Measurements from ENCODE around the gene EYS. TPM values are rescaled to one million over a fixed set of nuclear protein-coding genes. Genes with fewer than 3 reads are reported as not detected.
"Not testable (repeated sequence)": the region's sequence is repeated elsewhere in the genome, so short reads cannot be mapped to it uniquely, and the experiment has no call there.

EYS gene
- total RNA-seq, 2 experiments from 2014 or later = not detected

GRCh38 chr6:64502801-64503200, 1204.2 kb downstream of the EYS start:
- no peaks in the 10 kb centered on the region for H3K27me3 Mint-ChIP-seq
- H3K4me3 Mint-ChIP-seq = no peak overlapping the region
- CTCF ChIA-PET = no interaction called here
- H3K9me3 Mint-ChIP-seq (ENCODE audit: low read depth) = peaks cover 6% of the 10 kb centered on the region
- H3K27ac Mint-ChIP-seq = no peak overlapping the region
- H3K36me3 Mint-ChIP-seq = no peaks in the 10 kb centered on the region
- H3K4me1 Mint-ChIP-seq = no peaks in the 10 kb centered on the region
- no peak for ATAC-seq
- no peak for DNase-seq

GRCh38 chr6:64497634-64498033, 1209.4 kb downstream of the EYS start:
- Mint-ChIP-seq H3K4me3 (no peak overlapping the region), H3K27ac (no peak overlapping the region), H3K27me3 (no peaks in the 10 kb centered on the region), H3K4me1 (no peaks in the 10 kb centered on the region), H3K9me3 (ENCODE audit: low read depth) (peaks cover 7% of the 10 kb centered on the region), H3K36me3 (no peaks in the 10 kb centered on the region)
- DNase-seq (no peak), ATAC-seq (no peak)
- CTCF ChIA-PET = no interaction called here

GRCh38 chr6:64489763-64490162, 1217.3 kb downstream of the EYS start:
- no peak for DNase-seq
- Mint-ChIP-seq H3K4me3 (no peak overlapping the region), H3K27ac (no peak overlapping the region), H3K4me1 (no peaks in the 10 kb centered on the region), H3K9me3 (ENCODE audit: low read depth) (peaks cover 2% of the 10 kb centered on the region), H3K36me3 (no peaks in the 10 kb centered on the region), H3K27me3 (no peaks in the 10 kb centered on the region)
- ATAC-seq = no peak
- CTCF ChIA-PET = no interaction called here

DNA sequence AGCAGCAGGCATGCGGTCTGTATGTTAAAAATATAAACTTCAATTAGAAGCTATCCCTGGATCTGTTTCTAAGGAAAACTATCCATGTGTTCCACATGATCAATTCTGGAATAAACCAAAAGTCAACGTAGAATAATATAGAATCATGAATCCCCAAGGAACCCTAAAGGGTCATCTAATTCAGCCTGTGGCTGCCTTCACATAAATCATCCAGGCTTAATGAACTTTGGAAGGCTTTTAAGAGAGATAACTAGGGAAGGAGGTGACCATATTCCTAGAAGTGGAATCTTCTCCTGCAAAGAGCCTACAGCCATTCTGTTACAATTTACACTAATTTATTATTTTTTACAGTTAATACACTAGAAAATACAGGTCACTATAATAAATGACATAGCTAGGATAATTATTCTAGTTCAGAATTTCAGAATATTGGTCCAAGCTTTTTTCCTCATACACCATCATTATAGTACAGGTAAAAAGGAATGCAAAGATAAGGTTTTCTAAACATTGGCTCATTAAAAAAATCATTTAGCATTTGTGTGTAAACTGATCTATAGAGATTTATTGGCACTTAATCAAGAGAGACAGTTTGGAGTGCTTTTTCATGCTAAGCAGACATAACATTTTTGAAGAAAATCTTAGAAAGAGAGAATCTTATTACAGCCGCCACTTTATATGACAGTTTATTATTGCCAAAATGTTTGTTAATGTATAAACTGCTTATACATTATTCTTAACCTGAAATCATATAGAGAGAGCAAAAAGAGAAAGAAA, 1220.3 kb downstream of the EYS start:
- Mint-ChIP-seq H3K36me3 (no peaks in the 10 kb centered on the region), H3K27me3 (no peaks in the 10 kb centered on the region), H3K27ac (no peak overlapping the region), H3K4me3 (no peak overlapping the region), H3K9me3 (ENCODE audit: low read depth) (peaks cover 7% of the 10 kb centered on the region), H3K4me1 (no peaks in the 10 kb centered on the region)
- ATAC-seq = no peak
- no peak for DNase-seq
- CTCF ChIA-PET = no interaction called here

DNA sequence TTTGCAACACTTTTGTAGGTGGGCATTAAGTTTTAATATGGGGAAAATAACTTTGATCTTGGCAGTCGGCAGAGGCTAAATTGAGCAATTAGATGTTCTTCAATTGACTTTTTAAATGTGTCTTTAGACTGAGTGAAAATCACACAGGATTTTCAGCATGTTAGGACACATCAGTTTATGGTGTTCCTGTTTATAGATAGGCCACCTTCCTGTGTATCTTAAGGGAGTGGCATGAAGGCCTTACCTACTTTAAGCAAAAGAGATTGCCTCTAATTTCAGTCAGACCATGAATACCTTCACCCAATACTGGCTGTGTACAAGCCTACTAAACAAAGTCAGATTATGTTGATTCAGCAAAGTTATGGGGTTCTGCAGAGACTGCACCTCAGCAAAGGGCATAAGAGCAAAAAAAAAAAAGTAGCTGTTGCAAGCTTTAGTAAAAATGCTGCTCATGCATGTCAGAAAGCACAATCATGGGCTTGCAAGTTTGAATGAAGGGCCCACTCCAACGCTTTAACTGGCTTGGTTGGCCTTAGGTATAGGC, 1223.0 kb downstream of the EYS start:
- DNase-seq (no peak), ATAC-seq (no peak)
- Mint-ChIP-seq H3K27me3 (no peaks in the 10 kb centered on the region), H3K4me1 (no peaks in the 10 kb centered on the region), H3K27ac (no peak overlapping the region), H3K4me3 (no peak overlapping the region), H3K36me3 (no peaks in the 10 kb centered on the region), H3K9me3 (ENCODE audit: low read depth) (peaks cover 10% of the 10 kb centered on the region)
- CTCF ChIA-PET = no interaction called here

DNA sequence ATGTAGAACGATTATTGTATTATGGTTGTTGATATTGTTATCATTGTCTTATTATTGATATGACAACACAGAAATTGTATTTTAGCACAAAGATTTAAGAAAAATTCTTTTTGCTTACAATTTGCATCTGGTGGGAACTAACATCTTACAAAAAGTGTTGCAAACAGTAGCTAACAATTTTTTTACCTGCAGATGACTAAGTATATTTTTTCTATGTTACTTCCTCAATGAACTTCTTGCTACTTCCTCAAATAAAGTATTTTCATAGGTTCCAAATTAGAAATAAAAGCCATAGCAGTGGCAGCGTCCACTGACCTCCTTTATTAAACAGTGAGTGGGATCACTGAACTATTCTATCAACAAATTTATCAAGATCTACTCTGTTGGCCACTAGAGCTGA, 1224.4 kb downstream of the EYS start:
- CTCF ChIA-PET = no interaction called here
- DNase-seq (no peak), ATAC-seq (no peak)
- no peak overlapping the region for H3K4me3 Mint-ChIP-seq
- no peaks in the 10 kb centered on the region for H3K4me1 Mint-ChIP-seq
- no peaks in the 10 kb centered on the region for H3K27me3 Mint-ChIP-seq
- no peaks in the 10 kb centered on the region for H3K36me3 Mint-ChIP-seq
- H3K9me3 Mint-ChIP-seq (ENCODE audit: low read depth) = peaks cover 12% of the 10 kb centered on the region
- H3K27ac Mint-ChIP-seq = no peak overlapping the region

DNA sequence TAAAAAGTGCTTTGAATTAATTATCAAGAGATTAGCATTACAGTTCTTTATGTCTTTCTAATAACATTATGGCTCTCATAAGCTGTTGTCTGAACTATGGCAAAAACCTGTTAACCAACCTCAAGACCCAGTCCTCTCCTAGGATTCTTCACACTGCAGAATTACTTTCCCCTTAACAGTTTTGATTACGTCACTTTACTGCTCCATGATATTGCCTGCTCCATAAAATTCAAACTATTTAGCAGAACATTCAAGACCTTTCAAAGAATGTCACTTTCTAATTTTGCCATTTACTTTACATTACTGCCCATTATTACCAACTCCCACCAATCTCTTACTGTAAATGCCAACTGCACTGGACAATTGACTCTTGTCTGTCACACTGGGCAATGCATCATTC, 1227.9 kb downstream of the EYS start:
- Mint-ChIP-seq H3K36me3 (no peaks in the 10 kb centered on the region), H3K4me1 (no peaks in the 10 kb centered on the region), H3K4me3 (no peak overlapping the region), H3K27me3 (no peaks in the 10 kb centered on the region), H3K27ac (no peak overlapping the region), H3K9me3 (ENCODE audit: low read depth) (peaks cover 14% of the 10 kb centered on the region)
- CTCF ChIA-PET = no interaction called here
- no peak for ATAC-seq
- DNase-seq = no peak

GRCh38 chr6:64477391-64477790, 1229.6 kb downstream of the EYS start:
- Mint-ChIP-seq H3K4me3 (no peak overlapping the region), H3K4me1 (no peaks in the 10 kb centered on the region), H3K9me3 (ENCODE audit: low read depth) (peaks cover 9% of the 10 kb centered on the region), H3K27ac (no peak overlapping the region), H3K27me3 (no peaks in the 10 kb centered on the region), H3K36me3 (no peaks in the 10 kb centered on the region)
- CTCF ChIA-PET = no interaction called here
- ATAC-seq (no peak), DNase-seq (no peak)

GRCh38 chr6:64476935-64477334, 1230.1 kb downstream of the EYS start:
- Mint-ChIP-seq H3K4me1 (no peaks in the 10 kb centered on the region), H3K36me3 (no peaks in the 10 kb centered on the region), H3K4me3 (no peak overlapping the region), H3K27ac (no peak overlapping the region), H3K27me3 (no peaks in the 10 kb centered on the region), H3K9me3 (ENCODE audit: low read depth) (peaks cover 9% of the 10 kb centered on the region)
- DNase-seq (no peak), ATAC-seq (no peak)
- CTCF ChIA-PET = no interaction called here

- DNase-seq, CTCF ChIA-PET, H3K4me3 Mint-ChIP-seq, H3K36me3 Mint-ChIP-seq, H3K4me1 Mint-ChIP-seq, H3K27ac Mint-ChIP-seq, H3K27me3 Mint-ChIP-seq, ATAC-seq: not testable (repeated sequence)
- peaks cover 23% of the 10 kb centered on the region for H3K9me3 Mint-ChIP-seq (ENCODE audit: low read depth)
These were observed 1237.6 kb downstream of the EYS start for GRCh38 chr6:64469405-64469804.

DNA sequence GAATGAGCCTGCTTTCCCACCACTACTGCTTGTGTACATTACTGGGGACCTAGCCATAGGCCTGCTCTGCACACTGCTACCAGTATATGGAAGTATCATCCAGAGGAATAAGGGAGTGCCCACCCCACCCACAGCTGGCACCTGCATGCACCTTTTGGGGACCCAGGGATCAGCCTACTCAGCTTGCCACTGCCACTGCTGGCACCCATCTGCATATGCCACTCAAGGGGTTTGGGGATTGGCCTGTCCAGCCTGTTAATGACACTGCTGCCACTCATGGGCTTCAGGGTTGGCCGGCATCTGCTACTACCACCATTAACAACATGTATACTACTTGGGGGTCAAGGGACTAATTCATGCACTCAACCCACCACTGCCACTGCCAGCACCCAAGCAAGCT, 1239.4 kb downstream of the EYS start:
- DNase-seq (no peak), ATAC-seq (no peak)
- CTCF ChIA-PET = no interaction called here
- Mint-ChIP-seq H3K9me3 (ENCODE audit: low read depth) (peaks cover 22% of the 10 kb centered on the region), H3K4me3 (no peak overlapping the region), H3K27ac (no peak overlapping the region), H3K36me3 (no peaks in the 10 kb centered on the region), H3K4me1 (no peaks in the 10 kb centered on the region), H3K27me3 (no peaks in the 10 kb centered on the region)

GRCh38 chr6:64459411-64459944, 1247.5 kb downstream of the EYS start:
- no peak overlapping the region for H3K27ac Mint-ChIP-seq
- no peak for ATAC-seq
- no peak overlapping the region for H3K4me3 Mint-ChIP-seq
- H3K9me3 Mint-ChIP-seq (ENCODE audit: low read depth) = peaks cover 2% of the 10 kb centered on the region
- CTCF ChIA-PET = no interaction called here
- no peaks in the 10 kb centered on the region for H3K27me3 Mint-ChIP-seq
- no peak for DNase-seq
- H3K36me3 Mint-ChIP-seq = no peaks in the 10 kb centered on the region
- no peaks in the 10 kb centered on the region for H3K4me1 Mint-ChIP-seq

DNA sequence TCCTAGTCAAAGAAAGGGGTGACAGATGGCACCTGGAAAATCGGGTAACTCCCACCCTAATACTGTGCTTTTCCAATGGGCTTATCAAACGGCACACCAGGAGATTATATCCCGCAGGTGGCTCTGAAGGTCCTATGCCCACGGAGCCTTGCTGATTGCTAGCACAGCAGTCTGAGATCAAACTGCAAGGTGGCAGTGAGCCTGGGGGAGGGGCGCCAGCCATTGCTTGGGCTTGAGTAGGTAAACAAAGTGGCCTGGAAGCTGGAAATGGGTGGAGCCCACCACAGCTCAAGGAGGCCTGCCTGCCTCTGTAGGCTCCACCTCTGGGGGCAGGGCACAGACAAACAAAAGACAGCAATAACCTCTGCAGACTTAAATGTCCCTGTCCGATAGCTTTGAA, 1258.9 kb downstream of the EYS start:
- DNase-seq = not testable (repeated sequence)

GRCh38 chr6:64445038-64445437, 1262.0 kb downstream of the EYS start:
- DNase-seq (no peak), ATAC-seq (no peak)
- Mint-ChIP-seq H3K9me3 (ENCODE audit: low read depth) (peaks cover 12% of the 10 kb centered on the region), H3K27me3 (no peaks in the 10 kb centered on the region), H3K4me1 (no peaks in the 10 kb centered on the region), H3K4me3 (no peak overlapping the region), H3K27ac (no peak overlapping the region), H3K36me3 (no peaks in the 10 kb centered on the region)
- CTCF ChIA-PET = no interaction called here

More for the DNA sequence above, 1258.9 kb downstream of the EYS start:
- H3K9me3 Mint-ChIP-seq (ENCODE audit: low read depth); H3K4me3 Mint-ChIP-seq; H3K27ac Mint-ChIP-seq; ATAC-seq; H3K27me3 Mint-ChIP-seq; H3K4me1 Mint-ChIP-seq; CTCF ChIA-PET; H3K36me3 Mint-ChIP-seq: not testable (repeated sequence)
